Calu3 (cell line): ENCODE data around the gene TBC1D7. TPM values are rescaled to one million over a fixed set of nuclear protein-coding genes. Genes with fewer than 3 reads are reported as not detected.

Experiments used
- BruUV-seq: library from RNA; stranded (reverse); fragments of 400-500 nt; replicated peaks from 2 replicates; lab custom pipeline; 2021; lab: Mats Ljungman, UMichigan
- CTCF ChIA-PET: fragments of 300-600 bp; sonication (Branson Sonifier 250); formaldehyde crosslinking; loops from one replicate; lab custom pipeline; 2022; ENCODE audit warnings: antibody characterized with exemption; lab: Charles Lee
- DNase-seq: peaks from one replicate; pipeline ENCODE4 v3.0.0; 2022
- H3K27ac Mint-ChIP-seq: one replicate; pipeline ENCODE4 v1.8.0; 2022; ENCODE audit warnings: mixed read lengths; ENCODE audit not compliant: unreplicated experiment
- H3K27me3 Mint-ChIP-seq: one replicate; pipeline ENCODE4 v1.8.0; 2022; ENCODE audit warnings: mixed read lengths; ENCODE audit not compliant: unreplicated experiment
- H3K36me3 Mint-ChIP-seq: one replicate; pipeline ENCODE4 v1.8.0; 2022; ENCODE audit warnings: mild to moderate bottlenecking, moderate library complexity, mixed read lengths; ENCODE audit not compliant: insufficient read depth, unreplicated experiment
- H3K4me1 Mint-ChIP-seq: one replicate; pipeline ENCODE4 v1.8.0; 2022; ENCODE audit warnings: mild to moderate bottlenecking, low read depth, mixed read lengths; ENCODE audit not compliant: unreplicated experiment
- H3K4me3 Mint-ChIP-seq: one replicate; pipeline ENCODE4 v1.8.0; 2022; ENCODE audit warnings: mild to moderate bottlenecking, low read depth, moderate library complexity, mixed read lengths; ENCODE audit not compliant: unreplicated experiment
- H3K9me3 Mint-ChIP-seq: one replicate; pipeline ENCODE4 v1.8.0; 2022; ENCODE audit warnings: low read depth, mixed read lengths; ENCODE audit not compliant: unreplicated experiment
- intact Hi-C: fragments of 100-400 bp; cut with micrococcal nuclease; formaldehyde crosslinking; loops from one replicate; pipeline ENCODE4 v1.10.0; 2022; ENCODE audit not compliant: unreplicated experiment
- total RNA-seq: library from RNA; stranded (reverse); gene quantifications from 2 replicates; pipeline ENCODE4 v1.2.3, GENCODE V29; 2022
- TF ChIP-seq, protein P1 (sequence below): fragments of 200-600 bp; IDR thresholded peaks from one replicate; pipeline ENCODE4 v1.8.0; 2022; ENCODE audit warnings: antibody characterized with exemption; ENCODE audit not compliant: unreplicated experiment

Gene TBC1D7
- total RNA-seq, 1 experiment from 2014 or later, result 13.2 TPM

DNA sequence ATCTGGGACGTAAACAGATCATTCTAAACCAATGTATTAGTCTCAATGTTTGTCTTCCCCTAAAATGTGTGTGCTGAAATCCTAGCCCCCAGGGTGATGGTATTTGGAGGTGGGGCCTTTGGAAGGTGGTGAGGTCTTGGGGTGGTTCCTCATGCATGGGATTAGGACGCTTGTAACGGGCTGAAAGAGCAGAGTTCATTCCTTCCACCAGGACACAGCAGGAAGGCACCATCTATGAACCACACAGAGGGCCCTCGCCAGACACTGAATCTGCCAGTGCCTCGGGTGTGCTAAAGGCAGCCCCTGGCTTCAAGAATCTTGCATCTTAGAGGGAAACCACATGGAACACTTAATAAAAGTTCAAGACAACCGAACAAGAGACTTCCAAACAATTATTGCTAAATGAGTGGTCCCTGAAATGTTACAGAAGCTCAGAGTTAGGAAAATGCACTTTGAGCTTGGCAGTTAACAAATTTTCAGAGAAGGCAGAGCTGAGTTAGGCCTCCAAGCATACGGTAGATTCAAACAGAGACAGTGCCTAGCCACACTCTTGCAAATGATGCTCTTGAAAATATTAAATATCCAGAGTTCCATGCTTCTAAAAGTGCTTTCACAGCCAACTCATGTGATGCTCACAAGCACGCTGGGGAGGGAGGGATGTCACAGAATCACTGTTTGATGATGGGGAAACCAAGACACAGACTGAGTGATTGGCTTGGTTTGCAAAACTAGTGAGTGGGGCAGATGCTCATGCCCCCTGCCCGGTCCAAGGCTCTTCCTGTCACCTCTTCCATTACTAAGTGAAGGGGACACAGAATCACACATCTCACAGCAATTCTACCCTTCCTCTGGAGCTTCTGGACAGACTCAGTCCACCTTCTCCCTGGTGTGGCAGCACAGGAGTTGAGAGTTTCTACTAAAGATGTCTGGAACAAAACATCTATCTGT lies 27.4 kb downstream of the TBC1D7 start:
- Mint-ChIP-seq H3K9me3 (no peaks in the 10 kb centered on the region), H3K4me1 (no peaks in the 10 kb centered on the region), H3K27me3 (no peaks in the 10 kb centered on the region), H3K27ac (no peak overlapping the region), H3K4me3 (no peak overlapping the region), H3K36me3 (no peaks in the 10 kb centered on the region)
- intact Hi-C loops, result no loop called here
- TF ChIP-seq, protein P1, sequence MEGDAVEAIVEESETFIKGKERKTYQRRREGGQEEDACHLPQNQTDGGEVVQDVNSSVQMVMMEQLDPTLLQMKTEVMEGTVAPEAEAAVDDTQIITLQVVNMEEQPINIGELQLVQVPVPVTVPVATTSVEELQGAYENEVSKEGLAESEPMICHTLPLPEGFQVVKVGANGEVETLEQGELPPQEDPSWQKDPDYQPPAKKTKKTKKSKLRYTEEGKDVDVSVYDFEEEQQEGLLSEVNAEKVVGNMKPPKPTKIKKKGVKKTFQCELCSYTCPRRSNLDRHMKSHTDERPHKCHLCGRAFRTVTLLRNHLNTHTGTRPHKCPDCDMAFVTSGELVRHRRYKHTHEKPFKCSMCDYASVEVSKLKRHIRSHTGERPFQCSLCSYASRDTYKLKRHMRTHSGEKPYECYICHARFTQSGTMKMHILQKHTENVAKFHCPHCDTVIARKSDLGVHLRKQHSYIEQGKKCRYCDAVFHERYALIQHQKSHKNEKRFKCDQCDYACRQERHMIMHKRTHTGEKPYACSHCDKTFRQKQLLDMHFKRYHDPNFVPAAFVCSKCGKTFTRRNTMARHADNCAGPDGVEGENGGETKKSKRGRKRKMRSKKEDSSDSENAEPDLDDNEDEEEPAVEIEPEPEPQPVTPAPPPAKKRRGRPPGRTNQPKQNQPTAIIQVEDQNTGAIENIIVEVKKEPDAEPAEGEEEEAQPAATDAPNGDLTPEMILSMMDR, result no peak
- CTCF ChIA-PET, result no interaction called here
- BruUV-seq, result no TSS peak
- no peak for DNase-seq

DNA sequence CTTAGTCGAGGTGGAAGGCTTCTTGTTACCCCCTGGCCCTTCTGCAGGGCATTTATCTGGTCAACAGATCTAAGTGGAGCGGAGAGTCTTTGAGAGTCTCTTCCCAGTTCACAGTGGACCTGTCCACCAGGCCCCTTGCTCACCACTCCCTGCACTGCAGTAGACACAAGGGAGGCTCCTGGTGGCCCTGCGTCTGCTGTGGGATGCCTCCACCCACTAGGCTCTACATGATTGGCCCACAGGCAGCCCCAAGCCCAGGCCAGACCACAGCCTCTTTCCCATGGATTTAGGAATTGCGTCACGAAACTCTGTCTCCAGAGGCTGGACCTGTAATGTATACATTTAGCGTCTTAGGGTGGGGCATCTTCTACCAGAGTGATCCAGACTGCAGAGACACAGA lies 28.4 kb downstream of the TBC1D7 start:
- H3K4me3 Mint-ChIP-seq, result no peak overlapping the region
- BruUV-seq, result no TSS peak
- intact Hi-C loops, result no loop called here
- no peaks in the 10 kb centered on the region for H3K27me3 Mint-ChIP-seq
- CTCF ChIA-PET, result no interaction called here
- H3K36me3 Mint-ChIP-seq, result no peaks in the 10 kb centered on the region
- H3K4me1 Mint-ChIP-seq, result no peaks in the 10 kb centered on the region
- no peak overlapping the region for H3K27ac Mint-ChIP-seq
- no peak for DNase-seq
- H3K9me3 Mint-ChIP-seq, result no peaks in the 10 kb centered on the region
- TF ChIP-seq, protein P1, result no peak

DNA sequence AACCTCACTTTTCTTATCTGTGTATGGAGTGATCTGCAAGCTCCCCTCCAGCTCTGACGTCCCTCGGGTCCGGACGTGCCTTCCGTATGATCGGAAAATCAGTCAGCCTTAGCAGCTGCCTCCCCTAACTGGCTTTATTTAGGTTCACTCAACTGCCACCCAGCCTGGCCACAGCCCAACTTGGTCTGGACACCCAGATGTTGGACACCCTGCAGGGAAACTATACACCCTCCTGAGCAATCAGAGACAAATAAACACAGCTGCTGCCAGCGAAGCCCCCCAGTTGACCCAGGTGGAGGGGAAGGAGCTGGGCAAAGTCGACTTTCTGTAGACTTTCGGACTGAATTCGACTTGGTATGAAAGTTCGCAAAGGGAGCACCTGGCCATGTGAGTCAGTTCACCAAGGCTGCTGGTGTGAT lies 28.9 kb downstream of the TBC1D7 start:
- Mint-ChIP-seq H3K9me3 (no peaks in the 10 kb centered on the region), H3K27me3 (no peaks in the 10 kb centered on the region), H3K36me3 (no peaks in the 10 kb centered on the region), H3K27ac (no peak overlapping the region), H3K4me1 (no peaks in the 10 kb centered on the region), H3K4me3 (no peak overlapping the region)
- intact Hi-C loops, result no loop called here
- BruUV-seq, result no TSS peak
- TF ChIP-seq, protein P1, result no peak
- CTCF ChIA-PET, result no interaction called here
- DNase-seq, result no peak

DNA sequence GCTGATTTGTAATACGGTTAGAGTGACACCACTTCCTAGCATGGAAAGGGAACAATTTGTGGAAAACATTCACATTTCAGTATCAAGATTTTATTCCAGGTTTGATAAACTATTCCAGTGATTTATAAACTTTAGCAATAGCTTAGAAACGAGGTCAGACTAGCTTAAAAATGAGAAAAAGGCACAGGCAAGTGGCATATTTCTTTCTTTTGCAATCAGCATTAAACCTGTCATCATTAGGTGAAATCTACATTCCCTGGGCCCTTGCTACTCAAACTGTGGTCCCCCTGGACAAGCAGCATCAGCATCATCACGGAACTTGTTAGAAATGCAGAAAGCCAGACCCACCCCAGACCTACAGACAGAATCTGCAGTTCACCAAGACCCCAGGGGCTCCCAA lies 29.9 kb downstream of the TBC1D7 start:
- intact Hi-C loops, result no loop called here
- CTCF ChIA-PET, result no interaction called here

More for the DNA sequence above, 29.9 kb downstream of the TBC1D7 start:
- no peaks in the 10 kb centered on the region for H3K4me1 Mint-ChIP-seq
- no peak overlapping the region for H3K27ac Mint-ChIP-seq
- no peaks in the 10 kb centered on the region for H3K27me3 Mint-ChIP-seq
- TF ChIP-seq, protein P1, result no peak
- no peak overlapping the region for H3K4me3 Mint-ChIP-seq
- BruUV-seq, result no TSS peak
- H3K9me3 Mint-ChIP-seq, result no peaks in the 10 kb centered on the region
- no peak for DNase-seq
- H3K36me3 Mint-ChIP-seq, result peaks cover 5% of the 10 kb centered on the region
